CD4-positive, alpha-beta T cell treated with Interleukin-10 for 1 hour (primary cell): Measurements from ENCODE around the gene HDAC10.
A peak's percentile ranks its signal among the peaks of the same experiment; 100 is the strongest.
"Not testable (repeated sequence)": the region's sequence is repeated elsewhere in the genome, so short reads cannot be mapped to it uniquely, and the experiment has no call there.

Experiments used
- DNase-seq: peaks from one replicate; pipeline ENCODE4 v3.0.0-alpha.2; 2020

The HDAC10 gene

DNA sequence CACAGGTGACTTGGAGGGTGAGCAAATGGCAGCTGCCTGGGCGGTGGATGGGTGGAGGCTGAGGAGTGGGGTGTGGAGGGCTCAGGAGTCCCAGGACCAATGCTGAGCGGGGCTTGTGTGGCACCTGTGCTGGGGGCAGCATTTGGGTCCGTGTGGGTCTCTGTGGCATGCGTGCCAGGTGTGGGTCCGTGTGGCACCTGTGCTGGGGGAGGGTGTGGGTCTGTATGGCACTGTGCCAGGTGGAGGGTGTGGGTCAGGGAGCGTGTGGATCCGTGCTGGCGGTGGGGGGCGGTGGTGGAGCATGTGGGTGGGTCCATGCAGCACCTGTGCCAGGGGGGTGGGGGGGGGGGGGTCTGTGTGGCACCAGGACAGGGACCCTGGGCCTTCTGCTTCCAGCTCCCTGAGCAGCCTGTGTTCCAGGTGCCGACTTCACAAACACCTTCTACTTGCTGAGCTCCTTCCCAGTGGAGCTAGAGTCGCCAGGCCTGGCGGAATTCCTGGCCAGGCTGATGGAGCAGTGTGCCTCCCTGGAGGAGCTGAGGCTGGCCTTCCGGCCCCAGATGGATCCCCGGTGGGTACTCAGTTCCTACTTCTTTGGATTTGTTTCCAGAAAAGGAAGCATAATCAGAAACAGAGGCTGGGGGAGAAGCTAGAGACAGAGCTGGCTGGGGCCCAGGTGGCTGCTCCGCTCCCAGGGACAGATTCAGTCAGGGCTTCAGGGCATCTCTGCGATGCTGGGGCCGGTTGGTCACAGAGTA, 35.6 kb downstream of the HDAC10 start:
- no peak for DNase-seq

DNA sequence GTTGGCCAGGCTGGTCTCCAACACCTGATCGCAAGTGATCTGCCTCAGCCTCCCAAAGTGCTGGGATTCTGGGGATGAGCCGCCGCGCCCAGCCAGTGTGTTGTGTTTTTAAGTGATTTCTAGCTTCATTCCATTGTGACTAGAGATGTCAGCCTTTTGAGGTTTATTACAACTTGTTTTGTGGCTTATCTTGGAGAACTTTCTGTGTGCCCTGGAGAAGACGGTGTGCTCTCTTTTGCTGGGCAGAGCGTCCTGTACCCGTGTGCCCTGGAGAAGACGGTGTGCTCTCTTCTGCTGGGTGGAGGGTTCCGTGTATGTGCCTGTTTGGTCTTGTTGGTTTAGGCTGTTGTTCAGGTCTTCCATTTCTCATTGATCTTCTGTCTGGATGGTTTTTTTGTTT, 37.8 kb downstream of the HDAC10 start:
- DNase-seq: no peak

DNA sequence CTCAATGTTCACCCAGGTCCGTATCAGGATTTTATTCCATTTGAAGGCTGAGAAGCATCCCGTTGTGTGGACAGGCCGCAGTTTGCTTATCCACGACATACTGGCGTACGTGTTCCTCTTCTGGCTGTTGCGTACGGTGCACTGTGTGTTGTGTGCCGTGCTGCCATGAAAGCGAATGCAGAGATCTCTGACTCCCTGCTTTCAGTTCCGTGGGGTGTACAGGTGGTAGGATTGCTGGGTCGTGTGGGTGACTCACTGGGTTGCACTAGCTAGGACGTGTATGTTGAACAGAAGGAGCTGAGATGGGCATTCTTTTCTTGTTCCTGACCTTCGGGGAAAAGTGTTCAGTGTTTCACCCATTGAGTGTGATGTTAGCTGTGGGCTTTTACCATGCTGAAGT, 39.9 kb downstream of the HDAC10 start:
- no peak for DNase-seq

DNA sequence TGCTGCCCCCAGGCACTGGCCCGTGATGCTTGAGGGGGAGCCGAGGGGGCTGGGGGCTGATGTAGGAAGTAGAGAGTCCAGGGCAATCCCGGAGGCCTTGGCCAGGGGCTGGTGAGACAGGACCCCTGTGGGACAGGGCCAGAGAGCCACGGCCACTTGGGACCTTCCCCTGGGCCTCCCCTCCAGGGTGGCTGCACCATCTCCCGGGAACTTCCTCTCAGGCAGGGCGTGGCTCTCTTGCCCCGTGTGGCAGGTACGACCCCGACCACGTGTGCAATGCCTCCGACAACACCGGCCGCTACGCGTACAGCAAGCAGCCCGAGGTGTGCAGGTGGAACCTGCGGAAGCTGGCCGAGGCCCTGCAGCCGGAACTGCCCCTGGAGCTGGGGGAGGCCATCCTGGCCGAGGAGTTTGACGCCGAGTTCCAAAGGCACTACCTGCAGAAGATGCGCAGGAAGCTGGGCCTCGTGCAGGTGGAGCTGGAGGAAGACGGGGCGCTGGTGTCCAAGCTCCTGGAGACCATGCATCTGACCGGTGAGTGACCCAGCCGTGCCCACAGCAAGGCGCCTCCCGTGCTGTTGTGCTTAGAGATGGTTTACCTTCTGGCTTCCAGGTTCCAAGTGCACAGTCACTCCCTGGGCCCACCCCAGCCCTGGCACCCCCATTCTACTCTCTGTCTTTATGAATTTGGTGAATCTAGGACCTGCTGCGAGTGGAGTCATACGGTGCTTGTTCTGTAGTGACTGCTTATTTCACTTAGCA, 40.5 kb downstream of the HDAC10 start:
- DNase-seq: no peak

DNA sequence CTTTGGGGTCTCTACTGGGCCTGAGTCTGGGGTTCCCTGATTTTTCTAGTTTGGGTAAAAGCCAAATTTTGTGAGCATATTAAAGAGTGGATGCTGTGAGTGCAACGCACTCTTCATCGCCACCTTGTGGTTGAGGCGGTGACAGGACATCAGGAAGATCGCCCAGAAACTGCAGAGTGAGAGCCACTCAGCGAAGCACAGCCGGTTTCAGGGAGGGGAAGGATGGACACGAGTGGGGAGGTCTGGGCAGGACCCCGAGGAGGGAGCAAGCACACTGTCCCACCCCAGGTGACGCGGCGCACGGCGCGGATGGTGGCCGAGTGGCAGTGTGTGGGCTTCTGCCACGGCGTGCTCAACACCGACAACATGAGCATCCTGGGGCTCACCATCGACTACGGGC, 41.2 kb downstream of the HDAC10 start:
- DNase-seq: peak; percentile 77

DNA sequence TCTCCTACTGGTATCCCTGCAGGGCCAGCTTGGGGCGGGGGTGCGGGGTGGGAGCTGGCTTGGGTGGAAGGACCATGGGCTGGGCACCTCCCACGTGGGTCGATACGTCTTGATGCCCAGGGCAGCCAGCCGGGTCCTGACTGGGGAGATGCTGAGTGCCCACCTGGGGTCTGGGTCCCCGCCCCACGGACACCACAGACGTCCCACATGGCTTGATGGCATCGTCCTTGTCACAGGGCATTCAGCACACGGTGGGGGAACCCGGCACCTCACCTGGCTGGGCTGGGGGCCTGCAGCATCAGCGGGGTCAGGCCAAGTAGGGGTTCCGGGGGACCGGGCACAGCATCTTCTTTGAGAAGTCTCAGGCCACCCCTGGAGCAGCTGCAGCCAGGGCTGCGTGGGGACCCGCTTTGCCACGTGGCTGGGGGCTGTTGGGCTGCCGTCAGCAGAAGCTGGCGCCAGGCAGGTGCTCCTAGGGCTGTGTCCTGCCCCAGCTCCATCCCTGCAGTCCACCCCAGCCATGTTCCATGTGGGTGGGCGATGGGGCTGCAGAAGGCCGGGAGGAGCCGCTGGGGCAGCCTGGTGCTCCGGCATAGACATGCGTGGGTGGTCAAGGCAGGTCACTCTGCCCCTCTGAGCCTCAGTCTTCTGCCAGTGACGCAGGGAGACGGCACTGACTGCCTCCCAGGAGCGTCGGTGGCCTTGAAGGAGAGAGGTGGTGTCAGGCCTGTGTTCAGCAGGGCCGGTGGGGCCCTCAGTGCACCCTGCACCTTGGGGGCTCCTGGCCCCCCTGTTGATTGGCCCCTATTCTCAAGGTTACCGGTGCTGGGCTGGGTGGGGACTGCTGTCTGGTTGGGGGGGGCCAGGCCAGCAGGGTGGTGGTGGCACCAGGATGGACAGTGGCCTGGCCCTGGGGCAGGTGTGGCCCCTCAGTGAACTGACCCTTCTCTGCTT, 41.8 kb downstream of the HDAC10 start:
- no peak for DNase-seq

DNA sequence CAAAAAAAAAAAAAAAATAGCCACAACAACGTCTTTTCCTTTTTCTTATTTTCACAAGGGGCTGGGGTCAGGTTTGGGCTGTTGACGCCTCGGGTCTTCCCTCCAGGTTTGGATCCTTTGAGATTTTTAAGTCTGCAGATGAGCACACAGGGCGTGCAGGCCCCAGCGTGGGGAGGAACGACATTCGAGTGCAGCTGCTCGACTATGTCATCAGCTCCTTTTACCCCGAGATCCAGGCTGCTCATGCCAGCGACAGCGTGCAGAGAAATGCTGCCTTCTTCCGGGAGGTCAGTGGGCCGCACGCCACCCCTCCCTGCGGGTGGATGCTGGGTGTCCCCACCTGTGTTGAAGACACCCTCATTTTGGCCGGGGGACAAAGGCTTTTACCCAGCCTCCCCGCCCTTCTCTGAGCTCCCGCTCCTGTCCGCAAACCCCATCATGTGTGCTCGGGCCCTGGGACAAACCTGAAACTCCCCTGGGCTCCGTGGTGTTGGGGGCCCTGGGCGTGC, 42.6 kb downstream of the HDAC10 start:
- DNase-seq: no peak

DNA sequence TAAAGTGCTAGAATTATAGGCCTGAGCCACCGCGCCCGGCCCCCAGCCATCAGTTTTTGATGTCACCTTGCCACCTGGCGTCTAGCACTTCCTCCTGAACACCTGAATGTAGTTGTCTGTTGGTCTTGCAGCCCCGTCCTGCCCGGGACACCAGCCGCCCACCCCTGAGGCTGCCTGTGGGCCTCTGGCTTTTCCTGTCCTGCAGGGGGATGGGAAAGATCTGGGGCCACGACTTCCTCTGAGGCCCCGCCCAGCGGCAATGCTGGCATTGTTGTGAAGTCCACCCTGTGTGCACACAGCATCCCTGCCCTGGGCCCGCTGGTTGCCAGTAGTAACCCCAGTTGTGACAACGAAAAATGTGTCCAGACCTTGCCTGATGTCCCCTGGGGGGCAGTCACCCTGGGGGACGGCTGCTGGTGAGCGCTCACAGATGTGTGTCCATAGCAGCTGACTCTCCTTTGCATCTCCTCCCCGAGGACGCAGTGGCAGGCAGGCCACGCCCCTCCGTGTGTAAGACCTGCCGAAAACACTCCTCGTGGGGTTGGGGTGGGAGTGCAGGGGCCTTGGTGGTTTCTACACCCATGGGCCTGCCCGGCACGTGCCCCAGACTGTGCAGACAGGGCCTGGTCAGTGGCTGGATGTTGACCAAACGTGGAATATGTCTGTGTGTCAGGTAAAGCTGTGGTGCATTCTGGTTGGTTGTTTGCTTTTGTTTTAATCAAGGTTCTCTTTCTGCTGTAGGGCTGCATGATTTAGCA, 43.5 kb downstream of the HDAC10 start:
- no peak for DNase-seq

DNA sequence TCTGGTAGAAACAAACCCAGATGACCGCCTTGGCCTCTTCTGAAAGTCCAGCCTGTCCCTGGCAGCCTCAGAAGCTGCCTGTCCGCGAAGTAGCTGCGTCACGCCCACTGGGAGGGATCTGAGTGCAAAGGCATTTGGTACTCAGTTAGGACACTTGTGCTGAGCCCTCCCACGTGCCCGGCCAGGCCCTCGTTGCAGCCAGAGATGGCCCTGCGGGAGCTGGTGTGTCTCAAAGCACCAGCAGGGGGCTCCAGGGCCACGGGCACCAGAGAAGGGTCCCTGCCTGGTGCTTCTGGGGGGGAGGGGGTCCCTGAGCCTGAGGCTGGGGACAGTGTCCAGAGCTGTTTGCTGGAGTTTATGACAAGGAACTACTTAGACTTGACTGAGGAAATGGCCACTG, 44.5 kb downstream of the HDAC10 start:
- DNase-seq: no peak

DNA sequence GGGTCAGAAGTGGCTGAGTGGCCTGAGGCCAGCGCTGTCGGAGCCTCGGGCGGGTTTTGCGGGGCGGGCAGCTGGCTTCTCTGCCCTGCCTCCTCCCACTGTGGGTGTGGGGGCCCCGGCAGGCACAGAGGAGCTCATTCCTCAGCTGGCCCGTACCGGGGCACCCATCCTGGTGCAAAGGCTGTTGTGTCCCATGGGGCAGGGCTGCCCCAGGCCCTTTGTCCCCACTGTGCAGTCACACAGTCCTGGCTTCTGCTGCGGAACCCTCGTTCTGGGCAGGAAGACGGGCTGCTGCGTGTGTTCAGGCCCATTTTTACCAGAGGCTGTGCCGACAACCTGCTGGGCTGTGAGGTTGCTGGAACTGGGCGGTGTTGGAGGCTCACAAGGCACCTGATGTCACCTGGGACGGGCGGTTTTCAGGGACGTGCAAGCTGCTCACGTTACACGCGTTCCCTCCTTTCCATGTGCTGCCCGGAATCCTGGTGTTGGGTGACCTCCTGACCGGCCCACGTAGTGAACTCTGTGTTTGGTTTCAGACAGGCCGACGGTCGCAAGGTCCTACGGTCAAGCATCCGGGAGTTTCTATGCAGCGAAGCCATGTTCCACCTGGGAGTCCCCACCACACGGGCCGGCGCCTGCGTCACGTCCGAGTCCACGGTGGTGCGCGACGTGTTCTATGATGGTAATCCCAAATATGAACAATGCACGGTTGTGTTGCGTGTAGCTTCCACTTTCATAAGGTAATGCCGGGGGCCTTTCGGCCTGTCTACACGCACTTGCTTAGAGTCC, 45.1 kb downstream of the HDAC10 start:
- no peak for DNase-seq

DNA sequence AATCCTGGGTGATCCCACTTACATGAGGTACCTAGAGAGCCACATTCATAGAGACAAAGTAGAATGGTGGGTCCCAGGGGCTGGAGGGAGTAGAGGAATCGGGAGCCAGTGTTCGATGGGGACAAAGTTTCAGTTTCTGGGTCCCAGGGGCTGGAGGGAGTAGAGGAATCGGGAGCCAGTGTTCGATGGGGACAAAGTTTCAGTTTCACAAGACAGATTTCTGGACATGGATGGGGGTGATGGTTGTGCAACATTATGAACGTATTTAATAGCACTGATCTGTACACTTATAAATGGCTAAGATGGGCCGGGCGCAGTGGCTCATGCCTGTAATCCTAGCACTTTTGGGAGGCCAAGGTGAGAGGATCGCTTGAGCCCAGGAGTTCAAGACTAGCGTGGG, 46.1 kb downstream of the HDAC10 start:
- DNase-seq: not testable (repeated sequence)

DNA sequence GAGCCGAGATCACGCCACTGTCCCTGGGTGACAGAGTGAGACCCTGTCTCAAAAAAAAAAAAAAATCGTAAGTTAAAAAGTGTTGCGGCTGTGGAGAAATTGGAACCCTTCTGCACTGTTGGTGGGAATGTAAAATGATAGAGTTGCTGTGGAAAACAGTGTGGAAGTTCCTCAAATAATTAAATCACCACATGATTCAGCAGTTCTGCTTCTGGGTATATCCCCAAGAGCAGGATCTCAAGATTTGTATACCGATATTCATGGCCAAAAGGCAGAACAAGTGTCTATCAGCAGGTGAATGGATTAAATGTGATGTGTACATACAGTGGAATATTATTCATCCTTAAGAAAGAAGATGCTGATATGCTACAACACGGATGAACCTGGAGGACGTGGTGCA, 46.5 kb downstream of the HDAC10 start:
- no peak for DNase-seq

DNA sequence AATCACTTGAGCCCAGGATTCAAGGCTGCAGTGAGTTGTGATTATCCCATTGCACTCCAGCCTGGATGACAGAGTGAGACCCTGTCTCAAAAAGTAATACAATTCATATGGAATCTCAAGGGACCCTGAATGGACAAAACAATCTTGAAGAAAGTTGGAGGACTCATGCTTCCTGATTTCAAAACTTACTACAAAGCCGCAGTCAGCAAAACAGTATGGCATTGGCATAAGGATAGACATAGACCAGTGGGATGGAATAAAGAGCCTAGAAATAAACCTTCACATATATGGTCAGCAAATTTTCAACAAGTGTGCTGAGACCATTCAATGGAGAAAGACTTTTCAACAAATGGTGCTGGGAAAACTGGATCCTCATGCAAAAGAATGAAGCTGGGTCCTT, 47.8 kb downstream of the HDAC10 start:
- DNase-seq: no peak

DNA sequence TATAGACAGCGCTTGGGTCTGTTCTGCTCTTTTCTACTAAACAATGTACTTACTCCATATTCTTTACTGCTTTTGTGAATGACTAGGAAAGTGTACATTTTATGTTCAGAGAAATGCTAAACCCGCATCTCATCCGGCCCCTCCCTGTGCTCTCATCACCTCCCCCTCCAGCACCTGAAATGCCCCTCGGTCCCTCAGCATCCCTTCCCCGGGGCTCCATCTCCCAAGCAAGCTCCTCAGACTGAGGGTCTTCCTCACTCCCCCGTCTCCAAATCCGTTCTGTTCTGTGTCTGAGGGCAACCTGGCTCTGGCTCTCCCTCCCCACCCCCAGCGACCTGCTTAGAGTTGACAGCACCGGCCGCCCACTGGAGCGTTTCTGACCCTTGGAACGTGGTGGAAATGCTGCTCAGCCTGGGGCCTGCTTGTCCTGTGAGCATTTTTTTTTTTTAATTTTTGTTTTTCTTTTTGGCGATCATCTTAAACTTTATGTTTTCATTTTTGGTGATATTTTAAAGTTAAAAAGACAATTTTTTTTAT, 48.9 kb downstream of the HDAC10 start:
- no peak for DNase-seq

DNA sequence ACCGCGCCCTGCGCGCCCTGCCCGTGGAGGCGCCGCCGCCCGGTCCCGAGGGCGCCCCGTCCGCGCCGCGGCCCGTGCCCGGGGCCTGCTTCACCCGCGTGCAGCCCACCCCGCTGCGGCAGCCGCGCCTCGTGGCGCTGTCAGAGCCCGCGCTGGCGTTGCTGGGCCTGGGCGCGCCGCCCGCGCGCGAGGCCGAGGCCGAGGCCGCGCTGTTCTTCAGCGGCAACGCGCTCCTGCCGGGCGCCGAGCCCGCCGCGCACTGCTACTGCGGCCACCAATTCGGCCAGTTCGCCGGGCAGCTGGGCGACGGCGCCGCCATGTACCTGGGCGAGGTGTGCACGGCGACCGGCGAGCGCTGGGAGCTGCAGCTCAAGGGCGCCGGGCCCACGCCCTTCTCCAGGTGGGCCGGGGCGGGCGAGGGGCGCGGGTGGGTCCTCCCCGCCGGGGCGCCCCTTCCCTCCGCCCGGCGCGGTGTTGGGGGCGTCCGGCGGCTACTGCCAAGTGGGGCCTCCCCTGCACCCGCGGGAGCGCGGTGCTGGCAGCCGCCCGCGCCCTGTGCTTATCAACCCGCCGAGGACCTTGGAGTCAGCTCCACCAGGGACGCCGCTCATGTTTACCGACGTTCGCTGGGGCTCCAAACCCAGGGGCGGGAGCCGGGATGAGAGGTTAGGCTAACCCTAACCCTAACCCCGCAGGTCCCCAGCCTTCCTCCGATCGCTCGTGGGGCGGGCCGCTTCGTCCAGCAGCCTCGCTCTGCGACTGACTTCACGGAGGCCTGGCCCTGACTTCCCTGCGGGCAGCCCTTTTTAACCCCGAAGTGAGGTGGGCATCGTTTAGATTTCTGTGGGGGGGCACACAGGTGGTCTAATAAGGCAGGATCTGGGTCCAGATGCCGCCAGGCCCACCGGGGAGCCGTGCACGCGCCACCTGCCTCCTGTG, 49.6 kb downstream of the HDAC10 start:
- DNase-seq: no peak

DNA sequence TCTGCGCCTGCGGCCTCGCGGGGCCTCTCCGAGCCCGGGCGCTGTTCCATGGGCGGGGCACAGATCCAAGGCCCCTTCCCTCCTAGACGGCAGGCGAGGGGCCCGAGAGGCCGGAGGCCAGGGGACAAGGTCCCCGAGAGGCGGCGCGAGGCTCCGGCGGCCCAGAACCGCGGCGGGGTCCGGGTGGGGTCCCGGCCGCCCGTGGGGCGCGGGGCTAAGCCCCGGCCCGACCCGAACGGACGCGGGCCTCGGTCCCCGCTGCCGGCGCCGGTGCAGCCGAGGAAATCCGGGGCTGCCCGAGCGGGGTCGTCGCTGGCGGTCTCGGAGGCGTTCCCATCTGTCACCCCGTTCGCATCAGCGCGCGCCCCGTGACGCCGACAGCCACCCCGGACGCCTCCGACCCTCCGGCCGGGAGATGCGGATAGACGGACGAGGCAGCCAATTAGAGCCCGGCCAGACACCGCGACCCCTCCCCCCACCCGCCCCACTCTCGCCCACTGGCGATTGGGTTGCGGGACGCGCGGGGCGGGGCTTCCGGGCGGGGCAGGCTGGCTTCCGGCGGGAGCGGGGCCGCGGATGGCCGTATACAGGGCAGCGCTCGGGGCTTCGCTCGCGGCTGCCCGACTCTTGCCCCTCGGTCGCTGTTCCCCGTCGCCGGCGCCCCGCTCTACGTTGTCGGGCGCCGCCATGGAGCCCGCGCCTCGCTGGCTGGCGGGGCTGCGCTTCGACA, 50.4 kb downstream of the HDAC10 start, which contains the start of gene SELENOO:
SELENOO (plus strand) TSS at position 551 of the 730 bp plus-strand sequence; CDS start at position 577, 26 bp downstream.
- peak; percentile 94 for DNase-seq

DNA sequence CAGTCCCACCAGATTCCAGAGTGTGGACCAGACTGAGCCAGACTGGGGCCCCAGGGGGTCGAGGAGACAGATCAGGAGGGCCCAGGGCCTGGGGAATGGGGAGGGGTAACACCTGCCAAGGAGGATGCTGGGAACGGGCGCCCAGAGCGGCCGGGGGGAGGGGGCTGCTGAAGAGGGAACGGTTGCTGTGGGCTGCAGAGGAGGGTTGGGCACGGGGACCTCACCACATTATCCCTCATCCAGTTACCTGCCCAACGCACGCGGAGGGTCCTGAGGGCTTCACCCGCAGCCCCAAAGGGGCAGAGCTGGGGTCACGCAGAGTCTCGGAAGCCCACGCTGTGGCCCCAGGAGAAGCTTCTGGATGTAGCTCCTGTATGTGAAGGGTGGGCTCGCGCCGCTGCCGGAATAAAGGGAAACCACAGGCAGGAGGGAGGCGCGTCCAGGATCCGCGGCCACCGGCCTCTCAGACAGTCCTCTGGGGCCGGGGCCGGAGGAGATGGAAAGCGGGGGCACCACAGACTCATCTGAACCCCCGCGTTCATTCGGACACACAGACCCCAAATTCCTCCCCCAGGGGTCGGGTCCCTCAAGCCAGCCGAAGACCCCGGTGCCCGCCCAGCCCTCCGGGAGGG, 51.1 kb downstream of the HDAC10 start:
- DNase-seq: no peak

DNA sequence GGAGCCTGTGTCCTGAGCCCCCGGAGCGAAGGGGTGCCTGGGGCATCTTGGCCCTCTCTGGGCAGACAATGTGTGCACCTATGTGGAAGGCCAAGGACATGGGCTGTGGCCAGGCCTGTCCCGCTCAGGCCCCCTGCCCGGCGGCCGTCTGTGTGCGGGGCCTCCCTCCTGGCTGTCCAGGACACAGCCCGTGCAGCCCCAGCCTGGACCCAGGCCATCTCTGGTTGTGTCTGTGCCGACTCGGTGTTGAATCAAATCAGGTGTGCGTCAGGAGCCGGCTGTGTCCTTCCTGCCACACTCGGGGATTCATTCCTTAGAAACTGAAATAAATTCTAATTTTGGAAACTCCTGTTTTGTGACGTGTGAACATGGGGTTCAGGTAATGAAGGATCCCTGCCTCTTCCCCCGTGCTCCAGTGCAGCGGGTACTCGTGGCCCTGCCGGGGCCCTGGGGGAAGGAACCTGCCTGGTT, 51.8 kb downstream of the HDAC10 start:
- DNase-seq: no peak

DNA sequence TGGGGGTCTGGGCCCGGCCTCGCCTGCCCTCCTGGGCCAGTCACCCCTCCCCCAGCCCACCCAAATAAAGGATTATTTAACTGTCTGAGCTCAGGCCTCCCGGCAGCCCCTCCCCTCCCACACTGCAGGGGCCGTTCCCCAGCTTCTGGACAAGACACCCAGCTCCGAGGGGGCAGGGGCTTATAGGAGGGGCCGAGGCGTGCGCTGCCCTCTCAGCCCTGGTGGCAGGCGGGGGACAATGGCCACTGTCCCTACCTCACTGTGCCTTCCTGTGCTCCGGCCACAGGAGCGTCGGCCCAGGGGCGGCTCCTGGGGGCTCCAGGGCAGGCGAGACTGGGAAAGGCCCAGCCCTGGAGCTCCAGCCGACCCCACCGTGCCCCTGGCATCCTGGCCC, 52.4 kb downstream of the HDAC10 start:
- no peak for DNase-seq
